Esophagus squamous epithelium (tissue), 4 donors: ENCODE results near the gene DYNC1LI1.

Source experiments
- CTCF ChIP-seq, 6 experiments: fragments of 450-650 bp in 4 of 6; fragments of 200-600 bp in 2 of 6; sonication (generic) in 2 of 6; IDR thresholded peaks; one replicate each; pipeline ENCODE4 v1.5.1; 2016 to 2019; ENCODE audit warnings: antibody characterized with exemption in 6 of 6, mild to moderate bottlenecking in 4 of 6, moderate library complexity in 4 of 6
- POLR2A ChIP-seq, 4 donors: fragments of 450-650 bp; IDR thresholded peaks; one replicate each; pipeline ENCODE4 v1.6.1; 2017; ENCODE audit warnings: antibody characterized with exemption in 4 of 4, mild to moderate bottlenecking in 4 of 4, moderate library complexity in 3 of 4

GRCh38 chr3:32556332-32556731 is 14.3 kb downstream of the DYNC1LI1 start:
- TF ChIP-seq CTCF (IDR thresholded peaks at IDR 0.05) (no peak), POLR2A (IDR thresholded peaks at IDR 0.05) (no peak)
